OCI-LY7 (cell line): ENCODE data around the gene FAM53C. TPM values are rescaled to one million over a fixed set of nuclear protein-coding genes. Genes with fewer than 3 reads are reported as not detected.

Experiments used
- Bru-seq: library from RNA; stranded (reverse); fragments of 400-500 nt; gene quantifications from one replicate; lab custom pipeline; 2021; lab: Mats Ljungman, UMichigan
- BruChase-seq, 2 experiments: library from RNA; stranded (reverse); fragments of 400-500 nt; gene quantifications; one replicate each; lab custom pipeline; 2021; lab: Mats Ljungman, UMichigan
- BruUV-seq: library from RNA; stranded (reverse); fragments of 400-500 nt; replicated peaks from 2 replicates; lab custom pipeline; 2021; lab: Mats Ljungman, UMichigan
- CTCF ChIA-PET: fragments of 300-600 bp; sonication (Branson Sonifier 250); formaldehyde crosslinking; loops from one replicate; lab custom pipeline; 2022; ENCODE audit warnings: antibody characterized with exemption; ENCODE audit not compliant: unreplicated experiment; lab: Charles Lee
- POLR2A ChIA-PET: fragments of 300-600 bp; sonication (Branson Sonifier 250); formaldehyde crosslinking; loops from one replicate; lab custom pipeline; 2022; ENCODE audit warnings: antibody characterized with exemption; lab: Charles Lee
- DNase-seq: peaks from one replicate; pipeline ENCODE4 v3.0.0-alpha.2; 2015; ENCODE audit warnings: low spot score
- H2AFZ ChIP-seq: fragments of 200-600 bp; sonication (generic), shearing (Covaris generic); 2 replicates; pipeline ENCODE4 v1.6.1; 2014; ENCODE audit warnings: mild to moderate bottlenecking, antibody characterized with exemption, low read length, moderate library complexity
- H3K27ac ChIP-seq: fragments of 200-600 bp; sonication (generic); 2 replicates; pipeline ENCODE4 v1.5.1; 2014; ENCODE audit warnings: mixed run types, low read depth, mild to moderate bottlenecking, moderate library complexity, low read length, inconsistent platforms; ENCODE audit not compliant: poor library complexity, severe bottlenecking
- H3K36me3 ChIP-seq: fragments of 200-600 bp; sonication (generic); 2 replicates; pipeline ENCODE4 v1.6.1; 2014; ENCODE audit warnings: mild to moderate bottlenecking, antibody characterized with exemption, low read length, moderate library complexity, mixed read lengths; ENCODE audit not compliant: insufficient read depth
- H3K4me1 ChIP-seq: fragments of 200-600 bp; sonication (generic); 2 replicates; pipeline ENCODE4 v1.5.1; 2014; ENCODE audit warnings: mild to moderate bottlenecking, low read length; ENCODE audit not compliant: insufficient read depth, poor library complexity, severe bottlenecking
- H3K4me2 ChIP-seq: fragments of 200-600 bp; sonication (generic); 2 replicates; pipeline ENCODE4 v1.6.1; 2014; ENCODE audit warnings: mild to moderate bottlenecking, low read length
- H3K4me3 ChIP-seq: fragments of 200-600 bp; sonication (generic); 2 replicates; pipeline ENCODE4 v1.5.1; 2014; ENCODE audit warnings: mild to moderate bottlenecking, low read depth, low read length; ENCODE audit not compliant: poor library complexity, severe bottlenecking
- H3K79me2 ChIP-seq: fragments of 200-600 bp; sonication (generic); 2 replicates; pipeline ENCODE4 v1.6.1; 2016; ENCODE audit warnings: low read depth, mild to moderate bottlenecking, low read length, moderate library complexity, mixed read lengths; ENCODE audit not compliant: insufficient read depth
- H3K9me2 ChIP-seq: fragments of 200-600 bp; sonication (generic); 2 replicates; pipeline ENCODE4 v1.6.1; 2016; ENCODE audit warnings: mild to moderate bottlenecking, low read length, mixed read lengths; ENCODE audit not compliant: insufficient read depth
- H3K9me3 ChIP-seq: fragments of 200-600 bp; sonication (generic); 2 replicates; pipeline ENCODE4 v1.6.1; 2014; ENCODE audit warnings: mild to moderate bottlenecking, mixed run types, low read length, mixed read lengths
- H4K20me1 ChIP-seq: fragments of 200-600 bp; sonication (generic); 2 replicates; pipeline ENCODE4 v1.6.1; 2014; ENCODE audit warnings: mild to moderate bottlenecking, antibody characterized with exemption, low read length, moderate library complexity, mixed read lengths; ENCODE audit not compliant: insufficient read depth
- EZH2phosphoT487 ChIP-seq: fragments of 200-600 bp; sonication (generic); IDR thresholded peaks from 2 replicates; pipeline ENCODE4 v1.6.1; 2018; ENCODE audit warnings: low read depth, borderline replicate concordance, mild to moderate bottlenecking, mixed run types, antibody characterized with exemption, low read length, moderate library complexity, mixed read lengths
- intact Hi-C: fragments of 100-400 bp; cut with micrococcal nuclease; formaldehyde crosslinking; loops from one replicate; pipeline ENCODE4 v1.10.0; 2022; ENCODE audit not compliant: unreplicated experiment
- long read RNA-seq: library from polyadenylated mRNA; stranded (forward); transcript quantifications from one replicate; pipeline ENCODE4 v2.0.0, GENCODE V29; 2022
- total RNA-seq, 2 experiments: library from RNA; depleted of rRNA in 1 of 2; stranded (reverse); fragments of >200 nt in 1 of 2; shearing (Covaris generic) in 1 of 2; gene quantifications; 2 replicates each; pipeline ENCODE4 v1.2.3, GENCODE V29; 2014 to 2022
- TF ChIP-seq, protein P1 (sequence below): fragments of 200-600 bp; sonication (generic); conservative IDR thresholded peaks from 2 replicates; pipeline ENCODE4 v1.5.1; 2014; ENCODE audit warnings: mild to moderate bottlenecking, antibody characterized with exemption, low read length, moderate library complexity, mixed read lengths

The FAM53C gene
- total RNA-seq (2014; rRNA removed; shearing (Covaris generic)) (38.4 and 42.3 TPM in 2 replicates), total RNA-seq (2022) (46.5 and 47.8 TPM in 2 replicates), Bru-seq, nascent RNA (percentile 79 among the genes with signal in this experiment), BruChase-seq, experiment 1, labeled RNA remaining after a 6-hour chase (percentile 83 among the genes with signal in this experiment), BruChase-seq, experiment 2, labeled RNA remaining after a 2-hour chase (percentile 96 among the genes with signal in this experiment)
- long read RNA-seq, full-length matches to known transcripts: 16 of 48 reads
- long read RNA-seq, partial matches to known transcripts: 10 of 48 reads
- long read RNA-seq, other reads (novel, unspliced or antisense): 22 of 48 reads

DNA sequence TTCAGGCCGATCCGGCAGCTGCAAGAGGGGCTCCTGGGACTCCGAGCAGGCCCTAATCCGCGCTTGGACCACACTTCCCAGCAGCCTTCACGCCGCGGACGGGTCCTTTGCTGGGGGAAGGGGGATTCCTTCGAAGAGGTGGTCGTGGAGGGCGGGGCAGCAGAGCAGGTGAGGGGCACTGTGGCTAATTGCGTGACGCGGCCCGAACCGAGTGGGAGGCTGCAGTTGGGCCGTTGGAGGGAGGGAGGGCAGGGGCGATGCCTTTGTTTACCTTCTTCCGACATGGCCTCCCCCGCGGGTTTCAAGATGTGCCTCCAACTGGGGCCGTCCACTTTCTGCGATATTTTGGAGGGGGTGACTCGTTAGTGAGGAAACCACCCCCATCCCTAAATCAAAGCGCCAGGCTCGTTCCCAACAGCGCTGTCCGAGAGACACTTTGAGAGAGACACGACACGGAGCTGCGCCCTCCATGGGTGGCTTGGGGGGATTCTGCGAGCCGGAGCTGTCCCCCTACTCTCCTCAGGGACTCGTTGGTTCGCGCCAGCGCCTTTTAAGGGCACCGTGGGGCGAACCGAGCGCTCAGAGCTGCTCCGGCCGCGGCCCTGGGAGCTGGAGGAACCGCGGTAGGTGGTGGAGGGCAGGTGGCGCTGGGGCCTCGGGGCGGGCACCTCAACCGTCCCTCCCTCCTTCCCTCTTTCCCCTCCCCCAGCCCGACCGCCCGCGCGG is at the start of gene FAM53C:
FAM53C (plus strand) TSS at position 582 of the 726 bp plus-strand sequence. CDS start 3,070 bp downstream, outside the sequence.
- Histone ChIP-seq H3K27ac (peak within 1 kb of the TSS; percentile 67), H3K79me2 (peaks cover 34% of the 10 kb centered on the region; the same call in 1 of the 2 replicates), H3K4me2 (peak within 1 kb of the TSS; percentile 99), H3K9me2 (no peaks in the 10 kb centered on the region), H2AFZ (peak within 1 kb of the TSS; percentile 96), H3K4me3 (peak within 1 kb of the TSS; percentile 89), H3K36me3 (peaks cover 20% of the 10 kb centered on the region), H3K4me1 (peaks cover 26% of the 10 kb centered on the region), H4K20me1 (peaks cover 16% of the 10 kb centered on the region; the same call in 1 of the 2 replicates), H3K9me3 (no peaks in the 10 kb centered on the region)
- TF ChIP-seq, protein P1, sequence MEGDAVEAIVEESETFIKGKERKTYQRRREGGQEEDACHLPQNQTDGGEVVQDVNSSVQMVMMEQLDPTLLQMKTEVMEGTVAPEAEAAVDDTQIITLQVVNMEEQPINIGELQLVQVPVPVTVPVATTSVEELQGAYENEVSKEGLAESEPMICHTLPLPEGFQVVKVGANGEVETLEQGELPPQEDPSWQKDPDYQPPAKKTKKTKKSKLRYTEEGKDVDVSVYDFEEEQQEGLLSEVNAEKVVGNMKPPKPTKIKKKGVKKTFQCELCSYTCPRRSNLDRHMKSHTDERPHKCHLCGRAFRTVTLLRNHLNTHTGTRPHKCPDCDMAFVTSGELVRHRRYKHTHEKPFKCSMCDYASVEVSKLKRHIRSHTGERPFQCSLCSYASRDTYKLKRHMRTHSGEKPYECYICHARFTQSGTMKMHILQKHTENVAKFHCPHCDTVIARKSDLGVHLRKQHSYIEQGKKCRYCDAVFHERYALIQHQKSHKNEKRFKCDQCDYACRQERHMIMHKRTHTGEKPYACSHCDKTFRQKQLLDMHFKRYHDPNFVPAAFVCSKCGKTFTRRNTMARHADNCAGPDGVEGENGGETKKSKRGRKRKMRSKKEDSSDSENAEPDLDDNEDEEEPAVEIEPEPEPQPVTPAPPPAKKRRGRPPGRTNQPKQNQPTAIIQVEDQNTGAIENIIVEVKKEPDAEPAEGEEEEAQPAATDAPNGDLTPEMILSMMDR: 0 out of 2 replicates have a peak, but pooled peaks have one; percentile 23
- no peak for TF ChIP-seq EZH2phosphoT487
- peak; percentile 96 for DNase-seq
- intact Hi-C loops: loop anchor here (5.0 kb wide), 2 partner anchors 161 to 204 kb away; partner anchors contain the start of genes BRD8, ETF1 and KIF20A
- POLR2A ChIA-PET: interaction anchor here (0.6 to 6.1 kb wide), 5 partner anchors 9 to 256 kb away, joined by 3 to 102 read pairs (median 3); partner anchors contain the start of gene KDM3B
- BruUV-seq: no TSS peak
- CTCF ChIA-PET: interaction anchor here (3.6 kb wide), 1 partner anchor 15 kb away, joined by 34 read pairs; the partner anchor contains the start of gene KDM3B

GRCh38 chr5:138289296-138289695 is 48.8 kb upstream of the FAM53C start:
- intact Hi-C loops: no loop called here
- POLR2A ChIA-PET: interaction anchor here (0.6 to 0.9 kb wide), 5 partner anchors 11 to 276 kb away, joined by 3 to 4 read pairs (median 3); partner anchors contain the start of gene CDC25C
- BruUV-seq: no TSS peak

More at GRCh38 chr5:138289296-138289695, 48.8 kb upstream of the FAM53C start:
- H3K4me2 ChIP-seq: no peak overlapping the region
- no peak overlapping the region for H3K4me3 ChIP-seq
- H3K9me2 ChIP-seq: no peaks in the 10 kb centered on the region
- no peaks in the 10 kb centered on the region for H4K20me1 ChIP-seq
- H2AFZ ChIP-seq: no peak overlapping the region
- H3K79me2 ChIP-seq: no peaks in the 10 kb centered on the region
- H3K9me3 ChIP-seq: no peaks in the 10 kb centered on the region
- H3K4me1 ChIP-seq: no peaks in the 10 kb centered on the region
- DNase-seq: no peak
- peaks cover 21% of the 10 kb centered on the region; the same call in 1 of the 2 replicates for H3K36me3 ChIP-seq
- CTCF ChIA-PET: no interaction called here
- H3K27ac ChIP-seq: no peak overlapping the region
- TF ChIP-seq, protein P1: no peak
- no peak for TF ChIP-seq EZH2phosphoT487
